ENCODE results near the gene CDK5RAP3. TPM values are rescaled to one million over a fixed set of nuclear protein-coding genes. Genes with fewer than 3 reads are reported as not detected.

The CDK5RAP3 gene
- polyA plus RNA-seq, 1 donor from 2014 or later: 343 TPM

DNA sequence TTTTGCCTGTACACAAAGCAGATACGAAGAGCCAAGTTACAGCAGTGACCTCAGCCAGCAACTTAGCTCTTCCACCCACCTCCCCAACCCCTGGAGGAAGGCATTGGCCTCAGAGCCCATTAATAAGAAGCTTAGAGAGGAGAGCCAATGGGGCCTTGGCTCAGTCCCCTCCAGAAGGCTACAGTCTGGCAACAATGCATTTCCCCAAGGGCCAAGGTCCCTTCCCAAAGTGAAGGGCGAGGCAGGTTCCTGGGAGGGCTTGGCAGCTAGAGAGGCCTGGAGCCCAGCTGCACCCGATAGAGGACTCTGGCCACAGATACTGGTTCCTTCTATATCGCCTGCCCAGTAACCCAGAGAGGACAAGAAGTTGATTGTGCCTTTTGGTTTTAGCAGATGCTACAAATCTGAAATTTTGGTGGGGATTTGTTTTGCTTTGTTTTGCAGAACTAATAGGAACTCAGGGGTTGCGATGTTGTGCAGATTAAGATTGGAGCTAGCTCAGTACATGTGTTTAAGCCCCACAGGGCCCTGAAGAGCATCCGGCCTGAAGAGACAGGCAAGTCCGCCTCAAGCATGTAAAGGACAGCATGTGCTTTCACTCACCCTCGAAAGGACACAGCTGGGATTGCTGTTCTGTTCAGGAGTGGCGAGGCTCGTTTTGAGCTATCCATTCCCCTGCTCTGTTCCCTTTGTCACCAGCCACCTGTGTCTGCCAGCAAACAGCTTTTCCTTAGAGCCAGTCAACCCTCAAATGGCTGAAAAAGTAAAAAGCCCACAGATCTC lies 41.5 kb upstream of the CDK5RAP3 start:
- TF ChIP-seq RAD21 (conservative IDR thresholded peaks at IDR 0.05): no peak
- TF ChIP-seq TAF1 (IDR thresholded peaks at IDR 0.05; ENCODE audit: low read depth): no peak
- TF ChIP-seq SMC3 (conservative IDR thresholded peaks at IDR 0.05; ENCODE audit: poor library complexity): no peak
- TF ChIP-seq EZH2 (IDR thresholded peaks at IDR 0.05; ENCODE audit: borderline replicate concordance, insufficient read depth, low read length, poor library complexity, severe bottlenecking): no peak
- TF ChIP-seq MXI1 (conservative IDR thresholded peaks at IDR 0.05; ENCODE audit: poor library complexity, severe bottlenecking): no peak
- TF ChIP-seq POLR2AphosphoS5 (IDR thresholded peaks at IDR 0.05): no peak
- TF ChIP-seq, protein P1, sequence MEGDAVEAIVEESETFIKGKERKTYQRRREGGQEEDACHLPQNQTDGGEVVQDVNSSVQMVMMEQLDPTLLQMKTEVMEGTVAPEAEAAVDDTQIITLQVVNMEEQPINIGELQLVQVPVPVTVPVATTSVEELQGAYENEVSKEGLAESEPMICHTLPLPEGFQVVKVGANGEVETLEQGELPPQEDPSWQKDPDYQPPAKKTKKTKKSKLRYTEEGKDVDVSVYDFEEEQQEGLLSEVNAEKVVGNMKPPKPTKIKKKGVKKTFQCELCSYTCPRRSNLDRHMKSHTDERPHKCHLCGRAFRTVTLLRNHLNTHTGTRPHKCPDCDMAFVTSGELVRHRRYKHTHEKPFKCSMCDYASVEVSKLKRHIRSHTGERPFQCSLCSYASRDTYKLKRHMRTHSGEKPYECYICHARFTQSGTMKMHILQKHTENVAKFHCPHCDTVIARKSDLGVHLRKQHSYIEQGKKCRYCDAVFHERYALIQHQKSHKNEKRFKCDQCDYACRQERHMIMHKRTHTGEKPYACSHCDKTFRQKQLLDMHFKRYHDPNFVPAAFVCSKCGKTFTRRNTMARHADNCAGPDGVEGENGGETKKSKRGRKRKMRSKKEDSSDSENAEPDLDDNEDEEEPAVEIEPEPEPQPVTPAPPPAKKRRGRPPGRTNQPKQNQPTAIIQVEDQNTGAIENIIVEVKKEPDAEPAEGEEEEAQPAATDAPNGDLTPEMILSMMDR (IDR thresholded peaks at IDR 0.05; ENCODE audit: poor library complexity, severe bottlenecking): no peak
- no peak for TF ChIP-seq REST (IDR thresholded peaks at IDR 0.05; ENCODE audit: borderline replicate concordance)
- TF ChIP-seq EP300 (conservative IDR thresholded peaks at IDR 0.05; ENCODE audit: poor library complexity, severe bottlenecking): no peak
- Histone ChIP-seq H3K9ac (ENCODE audit: low read length) (no peak overlapping the region), H4K20me1 (ENCODE audit: insufficient read depth) (no peaks in the 10 kb centered on the region), H3K4me3 (ENCODE audit: low read length) (no peak overlapping the region), H3F3A (ENCODE audit: insufficient read depth, low read length, poor library complexity, severe bottlenecking) (no peaks in the 10 kb centered on the region), H3K9me2 (ENCODE audit: insufficient read depth, low read length) (no peaks in the 10 kb centered on the region), H3K9me3 (ENCODE audit: low read length) (no peaks in the 10 kb centered on the region), H3K79me2 (replicated peaks; ENCODE audit: insufficient read depth, low read length) (no peaks in the 10 kb centered on the region), H3K27me3 (ENCODE audit: insufficient read depth, low read depth, low read length) (no peaks in the 10 kb centered on the region), H2AFZ (ENCODE audit: low read depth, low read length) (no peak overlapping the region), H3K36me3 (ENCODE audit: insufficient read depth, low read length) (no peaks in the 10 kb centered on the region), H3K4me2 (ENCODE audit: low read length) (no peak overlapping the region), H3K27ac (ENCODE audit: low read length) (no peak overlapping the region)

GRCh38 chr17:47931848-47932247 lies 39.1 kb upstream of the CDK5RAP3 start:
- H3K9me2 ChIP-seq (ENCODE audit: insufficient read depth, low read length): no peaks in the 10 kb centered on the region
- no peaks in the 10 kb centered on the region for H3K9me3 ChIP-seq (ENCODE audit: low read length)
- H4K20me1 ChIP-seq (ENCODE audit: insufficient read depth): no peaks in the 10 kb centered on the region

More at GRCh38 chr17:47931848-47932247, 39.1 kb upstream of the CDK5RAP3 start:
- no peaks in the 10 kb centered on the region for H3F3A ChIP-seq (ENCODE audit: insufficient read depth, low read length, poor library complexity, severe bottlenecking)
- H3K9ac ChIP-seq (ENCODE audit: low read length): no peak overlapping the region
- H3K79me2 ChIP-seq (replicated peaks; ENCODE audit: insufficient read depth, low read length): no peaks in the 10 kb centered on the region
- H3K27ac ChIP-seq (ENCODE audit: low read length): no peak overlapping the region
- no peak overlapping the region for H2AFZ ChIP-seq (ENCODE audit: low read depth, low read length)
- H3K27me3 ChIP-seq (ENCODE audit: insufficient read depth, low read depth, low read length): no peaks in the 10 kb centered on the region
- TF ChIP-seq TAF1 (IDR thresholded peaks at IDR 0.05; ENCODE audit: low read depth): no peak
- TF ChIP-seq REST (IDR thresholded peaks at IDR 0.05; ENCODE audit: borderline replicate concordance): no peak
- TF ChIP-seq RAD21 (conservative IDR thresholded peaks at IDR 0.05): no peak
- no peak for TF ChIP-seq SMC3 (conservative IDR thresholded peaks at IDR 0.05; ENCODE audit: poor library complexity)
- TF ChIP-seq MXI1 (conservative IDR thresholded peaks at IDR 0.05; ENCODE audit: poor library complexity, severe bottlenecking): no peak
- TF ChIP-seq EZH2 (IDR thresholded peaks at IDR 0.05; ENCODE audit: borderline replicate concordance, insufficient read depth, low read length, poor library complexity, severe bottlenecking): no peak
- TF ChIP-seq POLR2AphosphoS5 (IDR thresholded peaks at IDR 0.05): no peak
- TF ChIP-seq, protein P1 (IDR thresholded peaks at IDR 0.05; ENCODE audit: poor library complexity, severe bottlenecking): no peak
- no peak for TF ChIP-seq EP300 (conservative IDR thresholded peaks at IDR 0.05; ENCODE audit: poor library complexity, severe bottlenecking)
- no peak overlapping the region for H3K4me2 ChIP-seq (ENCODE audit: low read length)
- H3K36me3 ChIP-seq (ENCODE audit: insufficient read depth, low read length): no peaks in the 10 kb centered on the region
- H3K4me3 ChIP-seq (ENCODE audit: low read length): no peak overlapping the region
